H1 (cell line): ENCODE results near the gene ARHGEF18. TPM values are rescaled to one million over a fixed set of nuclear protein-coding genes. Genes with fewer than 3 reads are reported as not detected.

Experiments used
- CTCF ChIA-PET: fragments of 300-600 bp; sonication (Branson Sonifier 250); formaldehyde crosslinking; loops from one replicate; lab custom pipeline; 2021; ENCODE audit not compliant: partially characterized antibody; lab: Charles Lee
- POLR2A ChIA-PET: fragments of 300-600 bp; sonication (Branson Sonifier 250); formaldehyde crosslinking; loops from one replicate; lab custom pipeline; 2021; ENCODE audit warnings: inconsistent platforms; ENCODE audit not compliant: partially characterized antibody; lab: Charles Lee
- DNase-seq, 2 experiments: peaks; one replicate each; pipeline versions ENCODE4 v3.0.0 to v3.0.0-alpha.2; 2010 to 2022; ENCODE audit warnings: low spot score in 2 of 2, low read depth in 1 of 2, mixed read lengths in 1 of 2
- FAIRE-seq: peaks from 2 replicates; lab custom pipeline; 2011; peaks lifted over from hg19 to GRCh38; lab: Jason Lieb, UNC
- H2AFZ ChIP-seq: 2 replicates; pipeline ENCODE4 v1.8.1; 2012; ENCODE audit warnings: low read length, inconsistent platforms
- H2AK5ac ChIP-seq: 2 replicates; pipeline ENCODE4 v1.6.1; 2013; ENCODE audit warnings: low read depth, low read length
- H2BK120ac ChIP-seq: replicated peaks from 2 replicates; pipeline ENCODE3; 2013; ENCODE audit warnings: low read depth, low read length, inconsistent platforms
- H2BK12ac ChIP-seq: 2 replicates; pipeline ENCODE4 v1.6.1; 2013; ENCODE audit warnings: low read depth, low read length
- H2BK15ac ChIP-seq: 2 replicates; pipeline ENCODE4 v1.6.1; 2013; ENCODE audit warnings: low read length
- H2BK20ac ChIP-seq: 2 replicates; pipeline ENCODE4 v1.6.1; 2013; ENCODE audit warnings: low read length
- H2BK5ac ChIP-seq: 2 replicates; pipeline ENCODE4 v1.6.1; 2013; ENCODE audit warnings: low read depth, low read length
- H3K14ac ChIP-seq: 2 replicates; pipeline ENCODE4 v1.6.1; 2013; ENCODE audit warnings: inconsistent platforms; ENCODE audit not compliant: insufficient read length
- H3K18ac ChIP-seq: 2 replicates; pipeline ENCODE4 v1.6.1; 2013; ENCODE audit warnings: low read length; ENCODE audit errors: extremely low read depth
- H3K23ac ChIP-seq: 2 replicates; pipeline ENCODE4 v1.6.1; 2013; ENCODE audit warnings: inconsistent platforms; ENCODE audit not compliant: insufficient read length
- H3K23me2 ChIP-seq: 2 replicates; pipeline ENCODE4 v1.6.1; 2013; ENCODE audit warnings: low read depth, low read length
- H3K27ac ChIP-seq: 2 replicates; pipeline ENCODE4 v1.6.1; 2011; ENCODE audit warnings: low read depth, low read length, inconsistent platforms
- H3K27me3 ChIP-seq, 4 experiments: replicated peaks in 1 of 4; 1 replicate in 1 of 4; 2 replicates in 3 of 4; pipeline versions ENCODE4 v1.6.1 to v1.8.1; 2011 to 2013; ENCODE audit warnings: low read length in 3 of 4, mild to moderate bottlenecking in 3 of 4, inconsistent platforms in 2 of 4, mixed read lengths in 2 of 4, moderate library complexity in 1 of 4; ENCODE audit not compliant: control insufficient read depth in 3 of 4, insufficient read depth in 3 of 4; ENCODE audit errors: extremely low read depth in 1 of 4
- H3K36me3 ChIP-seq, 4 experiments: 2 replicates each; pipeline versions ENCODE4 v1.6.1 to v1.8.1; 2011 to 2013; ENCODE audit warnings: mild to moderate bottlenecking in 4 of 4, low read length in 3 of 4, moderate library complexity in 2 of 4, control low read depth in 1 of 4, inconsistent platforms in 1 of 4; ENCODE audit not compliant: insufficient read depth in 4 of 4, control insufficient read depth in 2 of 4
- H3K4ac ChIP-seq: replicated peaks from 2 replicates; pipeline ENCODE3; 2013; ENCODE audit warnings: low read length, low read depth, mixed read lengths, inconsistent platforms; ENCODE audit not compliant: insufficient read length
- H3K4me1 ChIP-seq, 4 experiments: replicated peaks in 1 of 4; 1 replicate in 1 of 4; 2 replicates in 3 of 4; pipeline versions ENCODE4 v1.6.1 to v1.8.1; 2011 to 2013; ENCODE audit warnings: low read length in 3 of 4, inconsistent platforms in 2 of 4, mixed read lengths in 1 of 4; ENCODE audit not compliant: insufficient read depth in 4 of 4, control insufficient read depth in 3 of 4
- H3K4me2 ChIP-seq, 2 experiments: 2 replicates each; pipeline versions ENCODE4 v1.6.1 to v1.8.1; 2011 to 2013; ENCODE audit warnings: low read depth in 2 of 2, low read length in 2 of 2, control low read depth in 1 of 2, inconsistent platforms in 1 of 2, mild to moderate bottlenecking in 1 of 2; ENCODE audit not compliant: insufficient read depth in 1 of 2
- H3K4me3 ChIP-seq, 4 experiments: fragments of 200-600, 300-600 bp in 1 of 4; sonication (generic), shearing (Covaris generic), sonication (Bioruptor Twin) in 1 of 4; 2 replicates each; pipeline versions ENCODE4 v1.5.1 to v1.8.1; 2011 to 2016; ENCODE audit warnings: low read length in 4 of 4, low read depth in 3 of 4, control low read depth in 2 of 4, inconsistent platforms in 2 of 4, mild to moderate bottlenecking in 2 of 4, mixed read lengths in 1 of 4, moderate library complexity in 1 of 4; ENCODE audit not compliant: insufficient read depth in 2 of 4; ENCODE audit errors: extremely low read depth in 1 of 4
- H3K56ac ChIP-seq: replicated peaks from 2 replicates; pipeline ENCODE3; 2013; ENCODE audit warnings: low read depth, mild to moderate bottlenecking, mixed read lengths, low read length, inconsistent platforms; ENCODE audit not compliant: insufficient read length
- H3K79me1 ChIP-seq: 2 replicates; pipeline ENCODE4 v1.6.1; 2013; ENCODE audit warnings: low read depth, low read length, control low read depth
- H3K79me2 ChIP-seq, 2 experiments: 2 replicates each; pipeline versions ENCODE4 v1.6.1 to v1.8.1; 2012 to 2013; ENCODE audit warnings: low read length in 2 of 2, mild to moderate bottlenecking in 2 of 2, inconsistent platforms in 1 of 2; ENCODE audit not compliant: insufficient read depth in 2 of 2, control insufficient read depth in 1 of 2
- H3K9ac ChIP-seq, 4 experiments: replicated peaks in 1 of 4; 1 replicate in 1 of 4; 2 replicates in 3 of 4; pipeline versions ENCODE4 v1.6.1 to v1.8.1; 2011 to 2013; ENCODE audit warnings: low read depth in 3 of 4, low read length in 3 of 4, control low read depth in 2 of 4, mild to moderate bottlenecking in 2 of 4, moderate library complexity in 2 of 4, inconsistent platforms in 1 of 4; ENCODE audit errors: extremely low read depth in 1 of 4
- H3K9me3 ChIP-seq, 2 experiments: 2 replicates each; pipeline versions ENCODE4 v1.6.1 to v1.8.1; 2012 to 2013; ENCODE audit warnings: mild to moderate bottlenecking in 2 of 2, moderate library complexity in 2 of 2, control low read depth in 1 of 2, inconsistent platforms in 1 of 2, low read depth in 1 of 2, low read length in 1 of 2, mixed read lengths in 1 of 2; ENCODE audit not compliant: insufficient read depth in 2 of 2
- H4K20me1 ChIP-seq, 2 experiments: replicated peaks in 1 of 2; 2 replicates each; pipeline versions ENCODE3 to v1.8.1; 2011 to 2013; ENCODE audit warnings: inconsistent platforms in 2 of 2, low read length in 2 of 2, mild to moderate bottlenecking in 1 of 2; ENCODE audit not compliant: insufficient read depth in 2 of 2, control insufficient read depth in 1 of 2
- H4K5ac ChIP-seq: 2 replicates; pipeline ENCODE4 v1.6.1; 2013; ENCODE audit warnings: low read length, low read depth, mixed read lengths, inconsistent platforms; ENCODE audit not compliant: insufficient read length
- H4K8ac ChIP-seq: 2 replicates; pipeline ENCODE4 v1.8.0; 2013; ENCODE audit warnings: mild to moderate bottlenecking, moderate library complexity, low read length, inconsistent platforms; ENCODE audit not compliant: insufficient read depth; ENCODE audit errors: extremely low read depth
- H4K91ac ChIP-seq: replicated peaks from 2 replicates; pipeline ENCODE3; 2013; ENCODE audit warnings: low read length, mixed read lengths, inconsistent platforms; ENCODE audit not compliant: insufficient read length
- CEBPB ChIP-seq: IDR thresholded peaks from 2 replicates; pipeline ENCODE4 v1.6.1; 2012; ENCODE audit warnings: low read depth, low read length
- HDAC2 ChIP-seq, 2 experiments: fragments of 300-600 bp in 1 of 2; sonication (generic) in 1 of 2; IDR thresholded peaks; 2 replicates each; pipeline ENCODE4 v1.6.1; 2011 to 2012; ENCODE audit warnings: low read depth in 2 of 2, low read length in 2 of 2, mild to moderate bottlenecking in 2 of 2, moderate library complexity in 2 of 2, borderline replicate concordance in 1 of 2, inconsistent platforms in 1 of 2
- KDM1A ChIP-seq: fragments of 200-600, 300-600 bp; sonication (generic); IDR thresholded peaks from 2 replicates; pipeline ENCODE4 v1.7.1; 2016; ENCODE audit warnings: mild to moderate bottlenecking, low read length, borderline replicate concordance
- RAD21 ChIP-seq, 2 experiments: IDR thresholded peaks in 1 of 2; conservative IDR thresholded peaks in 1 of 2; 2 replicates each; pipeline ENCODE4 v1.6.1; 2011; ENCODE audit warnings: low read depth in 2 of 2, low read length in 2 of 2, improper control_type of control experiment in 1 of 2, inconsistent platforms in 1 of 2, mild to moderate bottlenecking in 1 of 2, moderate library complexity in 1 of 2
- RFX5 ChIP-seq: IDR thresholded peaks from 2 replicates; pipeline ENCODE4 v1.6.1; 2011; ENCODE audit warnings: low read depth, low read length, improper control_type of control experiment, borderline replicate concordance
- RNF2 ChIP-seq: fragments of 200-900, 300-1000 bp; sonication (generic); IDR thresholded peaks from 2 replicates; pipeline ENCODE4 v1.7.1; 2016; ENCODE audit warnings: borderline replicate concordance, low read depth, mild to moderate bottlenecking, antibody characterized with exemption, low read length; ENCODE audit not compliant: poor library complexity, severe bottlenecking; ENCODE audit errors: missing control alignments
- SIRT6 ChIP-seq: IDR thresholded peaks from one replicate; pipeline ENCODE4 v1.7.1; 2012; ENCODE audit warnings: low read length, inconsistent platforms
- TEAD4 ChIP-seq: IDR thresholded peaks from 2 replicates; pipeline ENCODE4 v1.6.1; 2012; ENCODE audit warnings: low read depth, low read length, inconsistent platforms, mixed read lengths
- WGBS, 2 experiments: shearing (Covaris generic) in 1 of 2; methylation state at CpG; one replicate each; pipeline versions ENCODE4 v1.1.6 to v1.1.7; 2013 to 2015; ENCODE audit warnings: low lambda C conversion rate in 2 of 2, mixed read lengths in 2 of 2, inconsistent platforms in 1 of 2, low coverage in 1 of 2, missing lambda C conversion rate in 1 of 2; ENCODE audit not compliant: insufficient replicate concordance in 2 of 2, insufficient coverage in 1 of 2, insufficient read length in 1 of 2; ENCODE audit errors: extremely low coverage in 1 of 2, missing lambda C conversion rate in 1 of 2; 5-methylcytosine and 5-hydroxymethylcytosine counted together
- polyA plus RNA-seq, 7 experiments: library from polyadenylated mRNA; depleted of rRNA in 3 of 7; stranded (reverse) in 5 of 7; unstranded in 2 of 7; fragments of >200 nt in 5 of 7; fragments of 200-250 nt in 2 of 7; gene quantifications; 1 replicate in 5 of 7; 2 replicates in 1 of 7; 4 replicates in 1 of 7; pipeline versions ENCODE4 v1.2.1 to v1.2.3, GENCODE V29; 2011 to 2013; ENCODE audit warnings: missing spikeins in 2 of 7, mixed read lengths in 2 of 7
- total RNA-seq: library from RNA; stranded (reverse); fragmentation: NEBNext Ultra II Directional; extraction: Animal tissue kit (Norgen Biotek cat#: 25700); gene quantifications from 2 replicates; pipeline ENCODE4 v1.2.1, GENCODE V29; 2021

The ARHGEF18 gene
- total and polyA plus RNA-seq, 2 of the 8 experiments (the other 6 are each of a cell fraction or from before 2014, with no cell fraction given): 12.2 to 35.9 TPM

DNA sequence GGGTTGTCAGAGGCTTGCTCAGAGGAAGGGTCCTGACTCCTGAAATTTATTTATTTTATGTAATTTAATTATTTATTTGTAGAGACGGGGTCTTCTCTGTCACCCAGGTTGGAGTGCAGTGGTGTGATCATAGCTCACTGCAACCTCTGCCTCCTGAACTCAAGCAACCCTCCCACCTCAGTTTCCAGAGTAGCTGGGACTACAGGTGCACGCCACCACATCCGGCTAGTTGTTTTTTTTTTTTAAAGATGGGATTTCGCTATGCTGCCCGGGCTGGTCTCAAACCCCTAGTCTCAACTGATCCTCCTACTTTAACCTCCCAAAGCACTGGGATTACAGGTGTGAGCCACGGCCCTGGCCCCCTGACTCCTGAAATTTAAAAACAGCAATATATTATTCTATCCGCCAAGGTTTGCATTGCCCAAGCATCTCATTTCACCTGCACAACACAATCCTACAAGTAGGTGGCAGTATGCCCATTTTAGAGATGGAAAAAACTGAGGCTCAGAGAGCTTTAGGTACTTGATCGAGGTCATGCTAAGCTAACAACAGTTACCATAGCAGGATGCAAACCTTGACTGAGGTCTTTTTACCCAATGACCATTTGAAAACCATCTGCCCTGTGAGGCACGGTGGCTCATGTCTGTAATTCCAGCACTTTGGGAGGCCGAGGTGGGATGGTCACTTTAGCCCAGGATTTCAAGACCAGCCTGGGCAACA is 18.1 kb downstream of the ARHGEF18 start:
- Histone ChIP-seq H3K56ac (no peak overlapping the region), H3K18ac (no peak overlapping the region), H2BK15ac (no peak overlapping the region), H2BK120ac (no peak overlapping the region), H3K36me3 (no peaks in the 10 kb centered on the region), H3K23me2 (peaks cover 14% of the 10 kb centered on the region; the same call in 1 of the 2 replicates), H4K20me1 (no peaks in the 10 kb centered on the region), H4K8ac (no peak overlapping the region), H3K4me1 (peaks cover 0 to 3% (median 0%) of the 10 kb centered on the region in 4 experiments; a peak in 1 of 7 replicates), H2AK5ac (no peak overlapping the region), H3K4me2 (no peak overlapping the region), H3K23ac (no peak overlapping the region), H2BK5ac (no peak overlapping the region), H3K9me3 (no peaks in the 10 kb centered on the region), H3K27me3 (peaks cover 0 to 2% (median 0%) of the 10 kb centered on the region in 4 experiments; a peak in 3 of 7 replicates), H3K4me3 (no peak overlapping the region), H3K14ac (no peak overlapping the region), H3K79me1 (no peaks in the 10 kb centered on the region), H3K27ac (no peak overlapping the region), H3K4ac (no peak overlapping the region), H3K79me2 (no peaks in the 10 kb centered on the region), H4K91ac (no peak overlapping the region), H2BK12ac (no peak overlapping the region), H4K5ac (no peak overlapping the region), H2AFZ (no peak overlapping the region), H2BK20ac (no peak overlapping the region), H3K9ac (no peak overlapping the region)
- DNase-seq: no peak
- CTCF ChIA-PET: interaction anchor here (0.6 to 3.8 kb wide), 11 partner anchors 9 to 264 kb away, joined by 3 to 38 read pairs (median 6); a partner anchor contains a TSS
- WGBS, 2 experiments: 77% methylated on average over 10 of the region's 10 CpGs; no CpG with 5 or more reads in 1 of the 2 experiments
- POLR2A ChIA-PET: interaction anchor here (1.2 kb wide), 1 partner anchor 12 kb away, joined by 4 read pairs; no protein-coding TSS in a partner anchor
- peak; percentile 50 for FAIRE-seq
- TF ChIP-seq HDAC2 (IDR thresholded peaks at IDR 0.05; ENCODE audit: borderline replicate concordance in 1 of 2, low read depth in 2 of 2, low read length in 2 of 2) (peak in 1 of 2 experiments; percentile 36; a peak in 1 of 4 replicates), RFX5 (no peak), RNF2 (no peak), CEBPB (0 out of 2 replicates have a peak, but pooled peaks have one; percentile 16), SIRT6 (no peak), TEAD4 (peak; percentile 66; the same call in 1 of the 2 replicates), RAD21 (IDR thresholded peaks at IDR 0.05 in 1 of 2, conservative IDR thresholded peaks at IDR 0.05 in 1 of 2; ENCODE audit: low read depth in 2 of 2, low read length in 2 of 2) (peak; percentile 57 to 58; a peak in 3 of 4 replicates), KDM1A (peak; percentile 89; the same call in 1 of the 2 replicates)
